GM19035 (cell line): ENCODE data around the gene LEAP2.
A peak's percentile ranks its signal among the peaks of the same experiment; 100 is the strongest.
"Not testable (repeated sequence)": the region's sequence is repeated elsewhere in the genome, so short reads cannot be mapped to it uniquely, and the experiment has no call there.

ENCODE experiments used
- ATAC-seq: cut with Tn5 transposase; IDR thresholded peaks from one replicate; pipeline ENCODE4 v1.9.1; 2021; ENCODE audit not compliant: unreplicated experiment

Gene LEAP2

DNA sequence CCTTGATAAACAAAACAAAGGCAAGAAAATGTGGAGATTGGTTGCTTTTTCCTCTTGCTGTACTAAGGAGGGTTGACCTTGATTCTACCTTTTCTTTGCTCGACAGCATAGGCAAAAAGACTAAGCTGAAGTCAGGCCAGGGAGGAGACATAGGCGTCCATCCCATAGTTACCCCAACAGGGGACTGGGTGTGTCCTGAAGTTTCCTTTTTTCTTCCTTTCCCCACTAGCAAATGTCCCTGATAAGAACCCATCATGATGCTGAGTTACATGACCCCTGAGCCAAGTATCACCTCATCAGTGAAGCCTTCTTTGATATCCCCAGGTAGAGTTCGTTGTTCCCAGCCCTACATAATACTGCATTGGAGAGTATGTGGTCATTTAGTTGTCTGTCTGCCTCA, 33.2 kb upstream of the LEAP2 start:
- ATAC-seq = no peak

DNA sequence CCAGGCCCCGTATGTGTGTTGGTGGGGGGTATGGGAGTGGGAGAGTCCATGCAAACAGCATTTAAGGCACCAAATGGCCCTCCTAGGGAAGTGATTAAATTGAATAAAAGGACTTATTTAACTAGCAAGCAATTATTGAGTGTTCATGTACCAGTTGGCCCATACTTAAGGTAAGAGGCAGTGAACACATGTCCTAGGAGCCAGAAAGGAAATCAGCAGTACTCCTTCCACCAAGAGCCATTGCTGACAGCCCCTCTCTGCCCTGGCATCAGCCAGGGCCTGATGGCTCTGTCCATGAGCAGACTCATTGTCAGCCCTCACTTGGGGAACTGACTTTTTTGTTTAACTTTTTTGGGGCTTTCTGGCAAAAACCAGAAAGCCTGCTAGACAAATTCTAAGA, 32.6 kb upstream of the LEAP2 start:
- no peak for ATAC-seq

DNA sequence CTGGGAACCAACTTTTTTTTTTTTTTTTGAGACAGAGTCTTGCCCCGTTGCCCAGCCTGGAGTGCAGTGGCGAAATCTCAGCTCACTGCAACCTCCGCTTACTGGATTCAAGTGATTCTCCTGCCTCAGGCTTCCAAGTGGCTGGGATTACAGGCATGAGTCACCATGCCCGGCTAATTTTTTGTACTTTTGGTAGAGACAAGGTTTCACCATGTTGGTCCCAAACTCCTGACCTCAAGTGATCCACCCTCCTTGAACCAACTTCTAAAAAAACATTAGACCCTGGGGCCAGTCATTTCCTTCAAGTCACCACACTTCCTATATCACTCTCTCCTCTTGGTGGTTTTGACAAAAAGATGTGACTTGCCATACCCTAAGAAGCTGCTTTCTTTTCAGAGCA, 32.2 kb upstream of the LEAP2 start:
- ATAC-seq = no peak

DNA sequence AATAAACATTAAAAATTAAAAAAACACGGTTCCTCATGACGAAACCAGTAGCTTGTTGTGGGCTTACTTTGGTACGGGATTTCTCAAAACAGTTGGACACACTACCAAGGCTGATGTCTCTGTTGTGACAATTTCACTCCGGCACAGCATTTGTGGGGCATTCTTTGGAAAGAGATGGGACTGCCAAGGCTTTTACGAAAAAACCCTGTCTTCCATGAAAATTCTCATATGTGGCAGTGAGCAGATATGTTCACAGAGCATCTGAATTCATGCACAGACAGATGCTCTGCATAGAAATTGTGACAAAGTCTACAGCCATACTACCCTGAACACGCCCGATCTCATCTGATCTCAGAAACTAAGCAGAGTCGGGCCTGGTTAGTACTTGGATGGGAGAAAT, 25.2 kb upstream of the LEAP2 start:
- ATAC-seq = no peak

DNA sequence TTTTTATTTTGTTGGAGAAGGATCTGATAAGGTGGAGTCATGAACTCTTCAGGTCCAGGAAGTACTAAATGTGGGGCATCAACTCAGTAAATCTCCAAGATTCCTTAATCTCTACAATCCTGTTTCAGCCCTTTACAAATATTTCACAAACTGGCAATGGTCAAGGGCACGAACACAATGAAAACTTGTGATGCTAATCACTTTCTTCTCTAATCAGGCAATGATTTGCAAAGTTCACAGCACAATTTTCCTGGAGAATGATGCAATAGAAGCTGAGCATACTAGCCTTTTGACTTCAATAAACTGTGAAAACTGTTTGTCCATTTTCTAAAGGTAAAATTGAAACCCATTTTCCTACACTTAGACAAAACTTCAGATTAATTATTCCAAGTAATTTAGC, 24.1 kb upstream of the LEAP2 start:
- no peak for ATAC-seq

DNA sequence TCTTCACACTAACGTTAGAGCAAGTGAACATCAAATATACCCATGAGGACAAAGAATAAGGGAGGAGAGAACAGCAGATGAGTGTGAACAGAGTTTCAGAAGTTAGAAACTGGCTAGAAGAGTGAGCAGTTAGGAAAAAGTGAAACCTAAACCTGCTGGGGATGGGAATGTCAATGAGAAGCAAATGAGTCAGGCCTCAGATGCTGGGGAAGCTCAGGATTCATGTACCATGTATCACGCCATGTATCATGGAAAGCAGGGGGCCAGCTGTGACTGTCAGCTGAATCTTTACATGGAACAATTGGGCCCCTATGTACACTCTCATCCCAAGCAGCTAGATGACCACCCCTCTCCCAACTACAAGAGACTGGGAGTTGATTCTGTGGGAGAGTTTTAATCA, 23.4 kb upstream of the LEAP2 start:
- ATAC-seq = no peak

DNA sequence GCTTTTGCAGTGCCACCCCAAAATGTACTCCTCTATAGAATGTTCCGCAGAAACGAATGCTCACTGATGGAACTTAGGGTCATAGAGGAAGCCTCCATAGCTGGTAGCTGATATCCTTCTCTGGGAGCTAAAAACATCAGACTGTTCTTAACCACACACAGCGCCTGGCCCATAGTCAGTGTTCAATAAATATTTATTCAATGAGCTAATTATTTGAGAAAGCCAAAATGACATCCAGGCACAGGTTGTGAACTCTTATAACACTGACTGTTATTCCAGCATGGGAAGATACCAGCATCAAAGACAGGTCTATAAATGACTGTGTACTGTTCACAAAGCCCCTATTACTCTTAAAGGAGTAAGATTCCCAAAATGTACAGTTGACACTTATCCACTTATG, 20.1 kb upstream of the LEAP2 start:
- no peak for ATAC-seq

DNA sequence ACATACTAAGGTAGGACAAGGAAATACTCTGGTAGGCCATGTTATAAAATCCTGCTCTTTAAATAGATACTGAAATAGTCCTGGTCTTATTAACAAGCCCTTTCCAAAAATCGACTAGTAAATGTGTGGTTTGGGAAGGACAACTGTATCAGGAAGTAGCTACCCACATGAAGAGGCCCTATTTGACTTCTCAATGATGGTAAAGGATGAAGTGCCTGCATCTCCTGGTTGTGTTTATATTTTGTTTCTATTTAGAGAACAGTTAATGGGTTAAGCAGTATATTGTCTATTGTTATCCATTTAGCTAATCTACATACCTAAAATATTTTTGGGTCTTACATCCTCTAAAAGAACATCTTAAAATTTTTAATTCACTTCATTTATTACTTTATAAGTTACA, 19.7 kb upstream of the LEAP2 start:
- no peak for ATAC-seq

DNA sequence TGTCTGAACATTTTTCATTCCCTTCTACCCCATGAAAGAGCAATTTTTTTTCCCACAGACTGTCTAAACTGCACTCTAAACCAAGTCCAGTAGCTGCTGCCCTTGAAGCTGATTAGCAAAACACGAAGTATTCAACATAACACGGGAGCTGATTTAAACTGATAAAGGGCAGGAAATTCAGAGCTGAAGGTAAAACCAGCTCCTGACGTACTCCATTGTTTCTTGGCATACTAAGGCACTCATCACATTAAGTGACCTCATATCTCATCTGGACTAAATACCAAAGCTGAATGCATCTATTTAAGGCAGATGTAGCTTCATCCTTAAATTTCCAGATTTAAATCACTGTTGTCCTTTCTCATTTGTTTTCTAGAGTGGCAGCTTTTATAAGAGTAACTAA, 19.2 kb upstream of the LEAP2 start:
- ATAC-seq = no peak

DNA sequence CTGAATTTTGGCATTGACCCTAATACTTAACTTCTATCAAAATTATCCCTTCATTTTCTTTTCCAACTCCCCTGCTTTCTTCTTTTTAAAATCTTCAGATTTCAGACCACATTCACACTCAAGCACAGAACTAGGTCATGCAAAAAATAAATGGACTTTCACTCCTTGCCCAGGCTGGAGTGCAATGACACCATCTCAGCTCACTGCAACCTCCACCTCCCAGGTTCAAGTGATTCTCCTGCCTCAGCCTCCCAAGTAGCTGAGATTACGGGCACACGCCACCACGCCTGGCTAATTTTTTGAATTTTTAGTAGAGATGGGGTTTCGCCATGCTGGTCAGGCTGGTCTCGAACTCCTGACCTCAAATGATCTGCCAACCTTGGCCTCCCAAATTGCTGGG, 18.5 kb upstream of the LEAP2 start:
- not testable (repeated sequence) for ATAC-seq

DNA sequence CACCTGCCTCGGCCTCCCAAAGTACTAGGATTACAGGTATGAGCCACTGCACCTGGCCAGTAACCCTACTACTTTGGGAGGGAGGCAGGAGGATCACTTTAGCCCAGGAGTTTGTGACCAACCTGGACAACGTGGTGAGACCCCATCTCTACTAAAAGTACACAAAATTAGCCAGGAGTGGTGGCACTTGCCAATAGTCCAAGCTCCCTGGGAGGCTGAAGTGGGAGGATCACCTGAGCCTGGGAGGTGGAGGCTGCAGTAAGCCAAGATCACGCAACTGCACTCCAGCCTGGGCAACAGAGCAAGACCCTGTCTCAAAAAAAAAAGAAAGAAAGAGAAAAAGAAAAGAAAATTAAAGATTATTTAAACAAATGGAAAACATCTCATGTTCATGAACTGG, 17.5 kb upstream of the LEAP2 start:
- no peak for ATAC-seq

DNA sequence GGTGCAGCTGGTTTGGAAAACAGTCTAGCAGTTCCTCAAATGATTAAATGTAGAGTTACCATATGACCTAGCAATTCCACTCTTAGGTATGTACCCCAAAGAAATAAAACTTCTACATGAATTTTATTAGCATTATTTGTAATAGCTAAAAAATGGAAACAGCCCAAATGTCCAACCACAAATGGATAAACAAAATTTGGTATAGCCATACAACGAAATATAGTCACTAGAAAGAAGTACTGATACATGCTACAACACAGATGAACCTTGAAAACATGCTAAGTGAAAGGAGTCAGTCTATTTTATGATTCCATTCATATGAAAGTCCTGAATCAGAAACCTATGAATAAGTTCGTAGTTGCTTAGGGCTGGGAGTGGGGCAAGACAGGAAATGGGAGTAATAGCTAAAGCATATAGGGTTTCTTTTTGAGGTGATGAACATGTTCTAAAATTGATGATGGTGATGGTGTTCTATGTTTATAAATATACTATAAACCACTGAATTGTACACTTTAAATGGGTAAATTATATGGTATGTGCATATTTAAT, 13.5 kb upstream of the LEAP2 start:
- ATAC-seq = no peak

DNA sequence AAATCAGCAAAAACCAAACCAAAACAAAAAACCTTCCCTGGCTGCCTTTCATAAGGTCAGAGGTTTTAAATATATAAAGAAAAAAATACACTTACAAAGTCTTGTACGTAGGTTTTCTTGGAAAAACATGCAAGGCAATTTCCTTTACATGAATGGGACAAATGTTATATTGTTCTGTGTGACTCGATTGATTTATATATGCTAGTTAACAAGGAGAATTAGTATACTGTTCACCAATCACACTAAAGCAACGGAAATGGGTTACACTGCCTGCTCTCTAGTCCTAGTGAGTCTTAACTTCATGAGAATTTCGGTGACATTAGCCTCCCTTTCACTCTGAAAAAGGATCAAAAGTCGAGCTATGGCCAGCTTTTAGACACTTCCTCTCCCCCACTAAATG, 12.7 kb upstream of the LEAP2 start:
- ATAC-seq = no peak

DNA sequence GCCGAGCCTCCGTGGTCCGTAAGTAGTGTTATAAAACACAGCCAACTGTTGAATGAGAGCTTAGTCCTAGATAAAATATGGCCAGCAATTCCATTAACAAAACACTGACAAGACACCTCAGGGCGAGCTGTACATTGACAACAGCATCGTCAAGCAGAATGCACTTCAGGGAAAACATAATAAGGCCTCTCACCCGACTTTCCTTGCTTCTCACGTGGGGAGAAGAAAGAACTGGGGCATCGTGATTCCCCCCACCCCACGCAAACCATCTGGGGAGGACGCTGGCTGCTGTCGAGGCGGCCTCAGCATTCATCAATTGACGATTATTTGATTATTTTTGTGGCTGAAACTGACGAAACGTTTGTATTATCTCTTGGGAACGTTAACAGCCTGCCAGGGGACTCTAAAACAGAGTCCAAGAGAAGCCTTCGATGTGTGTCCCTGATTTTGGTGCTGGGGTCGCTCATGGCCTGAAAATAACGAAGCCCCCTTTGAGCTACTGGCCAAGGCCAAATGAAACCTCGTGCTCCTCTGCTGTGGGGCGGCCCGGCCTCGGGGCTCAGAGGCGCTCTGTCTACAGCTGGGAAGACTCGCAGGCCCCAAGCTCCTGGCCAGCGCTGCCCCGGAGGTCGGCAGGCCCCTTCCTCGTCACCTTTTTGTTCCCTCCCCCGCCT, 7.7 kb upstream of the LEAP2 start:
- ATAC-seq = peak; percentile 24

DNA sequence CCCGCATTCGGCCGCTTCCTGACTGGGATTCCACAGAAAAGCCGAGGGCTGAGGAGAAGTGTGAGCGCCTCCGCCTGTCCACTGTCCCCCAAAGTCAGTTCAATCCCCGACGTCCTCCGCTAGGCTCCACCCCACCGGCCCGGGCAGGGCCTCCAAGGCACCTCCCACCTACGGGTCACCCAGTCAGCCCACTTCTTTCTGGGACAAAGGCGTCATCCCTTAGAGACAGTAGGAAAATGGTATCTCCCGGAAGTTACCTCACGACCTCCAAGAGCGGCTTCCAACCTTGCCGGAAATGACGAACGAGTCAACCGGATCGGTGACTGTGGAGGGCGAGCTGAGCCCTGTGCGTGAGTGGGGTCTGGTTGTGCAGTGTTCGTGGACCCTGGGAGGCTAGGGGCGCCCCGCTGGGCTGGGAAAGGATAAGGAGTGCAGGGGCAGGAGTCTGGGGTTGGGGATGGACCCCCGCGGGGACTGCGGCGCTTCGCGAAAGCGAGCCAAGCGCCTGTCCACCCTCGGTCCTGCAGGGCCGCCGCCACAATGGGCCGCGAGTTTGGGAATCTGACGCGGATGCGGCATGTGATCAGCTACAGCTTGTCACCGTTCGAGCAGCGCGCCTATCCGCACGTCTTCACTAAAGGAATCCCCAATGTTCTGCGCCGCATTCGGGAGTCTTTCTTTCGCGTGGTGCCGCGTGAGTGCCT, 7.0 kb upstream of the LEAP2 start, which contains the start of the genes GDF9 and UQCRQ:
TSS of gene GDF9 (minus strand) at position 128 of the 704 bp plus-strand sequence. CDS start 1,936 bp downstream, outside the sequence.
TSS of gene UQCRQ (plus strand) at position 301 of the 704 bp plus-strand sequence. CDS start at position 541, 240 bp downstream.
- peak; percentile 98 for ATAC-seq

DNA sequence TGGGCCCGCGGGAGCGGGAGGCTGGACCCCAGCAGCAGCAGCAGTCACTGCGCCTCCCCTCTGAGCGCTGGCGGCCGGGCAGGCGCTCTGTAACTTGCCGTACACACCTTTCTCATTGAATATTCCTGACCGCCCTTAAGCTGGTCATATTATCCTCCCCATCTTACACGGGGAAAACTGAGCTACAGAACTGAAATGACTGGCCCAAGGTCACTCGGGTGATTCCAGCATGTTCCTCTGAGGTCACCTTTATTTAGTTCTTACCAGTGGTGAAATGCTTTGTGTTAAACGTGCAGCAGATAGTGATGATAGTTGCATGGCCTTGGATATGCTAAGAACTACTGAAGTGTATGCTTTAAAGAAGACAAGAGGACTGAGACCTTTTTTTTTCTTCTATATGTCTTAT, 6.4 kb upstream of the LEAP2 start:
- no peak for ATAC-seq

DNA sequence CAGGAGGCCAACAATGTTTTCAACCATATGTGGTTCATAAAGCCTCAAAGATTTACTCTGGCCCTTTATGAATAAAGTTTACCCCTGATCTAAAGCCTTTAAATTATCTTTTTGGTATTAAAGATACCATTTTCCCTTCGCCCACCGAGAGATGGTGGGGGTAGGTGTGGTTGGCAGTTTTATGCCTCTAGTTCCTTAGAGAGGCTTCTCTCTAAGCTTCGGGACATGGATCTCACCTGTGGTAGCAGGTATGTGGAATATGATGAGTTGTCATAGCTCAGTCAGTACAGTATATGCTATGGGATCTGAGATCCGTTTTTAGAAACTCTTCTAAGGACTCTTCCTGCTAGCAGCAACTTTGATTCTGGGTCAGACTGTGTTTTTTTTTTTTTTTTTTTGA, 4.7 kb upstream of the LEAP2 start:
- ATAC-seq = no peak

DNA sequence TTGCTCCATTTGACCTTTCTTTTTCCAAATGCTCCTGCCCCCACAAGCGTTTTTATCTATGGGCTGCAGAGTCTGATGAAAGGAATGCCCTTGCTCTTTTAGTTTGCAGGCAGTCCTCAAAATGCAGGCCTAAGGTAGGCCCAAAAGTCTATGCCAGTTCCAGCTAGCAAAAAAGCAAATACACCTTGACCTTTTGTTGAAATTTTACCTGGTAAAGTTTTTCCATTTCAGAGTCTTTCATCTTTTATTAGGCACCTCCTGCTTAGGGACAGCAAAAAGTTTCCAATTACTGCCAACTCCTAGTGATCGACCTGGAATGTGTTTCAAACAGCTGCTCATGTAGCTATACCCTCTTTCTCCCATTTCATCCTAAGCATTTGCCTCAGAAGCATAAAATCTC, 2.7 kb upstream of the LEAP2 start:
- no peak for ATAC-seq

DNA sequence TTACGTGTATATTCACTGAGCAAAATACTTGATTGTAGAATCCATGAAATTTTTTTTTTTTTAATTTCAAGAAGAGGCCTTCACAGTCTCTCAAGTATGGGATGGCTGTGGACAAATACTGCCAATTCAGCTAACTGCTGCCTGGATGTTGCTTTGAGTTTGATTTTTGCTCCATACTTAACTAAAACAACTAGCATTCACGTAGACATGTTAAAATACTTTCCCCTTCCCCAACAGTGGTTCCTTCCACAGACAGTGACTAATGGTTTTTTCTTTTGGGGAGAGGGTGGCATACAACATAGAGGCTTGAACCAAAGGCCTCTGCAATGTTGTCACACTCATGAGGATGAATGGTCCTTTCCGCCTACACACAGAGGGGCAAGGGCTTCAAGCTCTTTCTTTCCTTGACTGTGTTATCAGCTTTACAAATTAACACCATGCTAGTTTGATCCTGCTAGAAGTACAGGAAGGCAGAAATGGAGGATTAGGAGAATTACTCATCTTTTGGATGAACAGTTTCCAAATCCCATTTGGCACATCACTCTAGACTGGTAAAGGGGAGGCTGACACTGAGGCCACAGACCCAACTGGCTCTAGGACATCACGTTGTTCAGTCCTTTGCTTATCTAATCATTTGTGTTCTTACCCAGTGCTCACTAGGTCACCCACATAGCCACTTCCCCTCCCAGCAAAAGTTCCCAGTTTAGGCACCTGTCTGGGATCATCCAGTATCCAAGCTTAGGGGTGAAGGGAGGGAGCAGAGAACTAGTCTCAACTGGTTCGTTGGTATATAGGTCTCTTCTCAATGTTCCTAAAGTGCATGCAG, 1.8 kb upstream of the LEAP2 start:
- ATAC-seq = no peak

DNA sequence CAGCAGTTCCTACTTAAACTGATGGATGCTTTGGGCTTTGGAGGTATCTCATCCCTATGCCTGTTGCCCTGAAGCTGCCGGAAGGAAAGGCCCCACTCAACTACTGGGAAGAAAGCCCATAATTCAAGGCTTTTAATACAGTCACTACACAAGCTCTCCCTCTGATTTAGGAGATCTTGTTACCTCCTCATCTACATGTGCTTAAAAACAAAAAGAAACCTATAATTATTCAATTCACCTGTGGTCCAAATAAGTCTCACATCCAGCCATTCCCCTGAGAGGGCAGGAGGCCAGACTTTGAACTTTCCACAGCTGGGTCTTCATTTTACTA, 715 bp upstream of the LEAP2 start:
- ATAC-seq = no peak

DNA sequence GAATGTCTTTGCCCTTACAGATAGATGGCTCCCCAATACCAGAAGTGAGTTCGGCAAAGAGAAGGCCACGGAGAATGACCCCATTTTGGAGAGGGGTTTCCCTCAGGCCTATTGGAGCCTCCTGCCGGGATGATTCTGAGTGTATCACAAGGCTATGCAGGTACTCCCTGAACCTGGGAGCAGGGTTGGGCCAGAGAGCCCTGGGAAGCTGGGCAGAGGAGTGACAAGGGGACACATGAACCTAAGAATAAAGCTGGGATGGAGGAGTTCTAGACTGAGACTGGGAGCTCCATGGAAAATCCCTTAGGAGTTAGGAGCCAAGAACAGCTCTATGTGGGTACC, 433 bp downstream of the LEAP2 start:
- no peak for ATAC-seq
